GM18907 (cell line): ENCODE data around the gene ATE1.
A peak's percentile ranks its signal among the peaks of the same experiment; 100 is the strongest.

Experiments
- ATAC-seq: cut with Tn5 transposase; IDR thresholded peaks from one replicate; pipeline ENCODE4 v1.9.1; 2021; ENCODE audit warnings: mild to moderate bottlenecking, moderate library complexity; ENCODE audit not compliant: unreplicated experiment

Gene ATE1

GRCh38 chr10:121879476-121879875 lies 48.4 kb downstream of the ATE1 start:
- ATAC-seq = no peak

GRCh38 chr10:121873236-121873635 lies 54.6 kb downstream of the ATE1 start:
- ATAC-seq = no peak

GRCh38 chr10:121870413-121870812 lies 57.4 kb downstream of the ATE1 start:
- ATAC-seq = no peak

- no peak for ATAC-seq
These were observed 62.3 kb downstream of the ATE1 start for GRCh38 chr10:121865554-121865953.

GRCh38 chr10:121864653-121865052 lies 63.2 kb downstream of the ATE1 start:
- no peak for ATAC-seq

- ATAC-seq = no peak
These were observed 63.7 kb downstream of the ATE1 start for GRCh38 chr10:121864168-121864567.

GRCh38 chr10:121862649-121863048 lies 65.2 kb downstream of the ATE1 start:
- ATAC-seq = no peak

GRCh38 chr10:121862042-121862441 lies 65.8 kb downstream of the ATE1 start:
- ATAC-seq = no peak

GRCh38 chr10:121860810-121861209 lies 67.0 kb downstream of the ATE1 start:
- no peak for ATAC-seq

GRCh38 chr10:121854809-121855445 lies 72.9 kb downstream of the ATE1 start:
- ATAC-seq = no peak

- no peak for ATAC-seq
These were observed 73.9 kb downstream of the ATE1 start for GRCh38 chr10:121853950-121854349.

- ATAC-seq = no peak
These were observed 76.0 kb downstream of the ATE1 start for GRCh38 chr10:121851786-121852185.

GRCh38 chr10:121848082-121848481 lies 79.7 kb downstream of the ATE1 start:
- ATAC-seq = no peak

GRCh38 chr10:121846555-121846954 lies 81.3 kb downstream of the ATE1 start:
- ATAC-seq = no peak

GRCh38 chr10:121845044-121845784 lies 82.6 kb downstream of the ATE1 start:
- peak; percentile 86 for ATAC-seq

- ATAC-seq = no peak
These were observed 83.3 kb downstream of the ATE1 start for GRCh38 chr10:121844537-121844936.

- no peak for ATAC-seq
These were observed 84.5 kb downstream of the ATE1 start for GRCh38 chr10:121843379-121843778.

- ATAC-seq = no peak
These were observed 86.0 kb downstream of the ATE1 start for GRCh38 chr10:121841862-121842261.

- no peak for ATAC-seq
These were observed 88.9 kb downstream of the ATE1 start for GRCh38 chr10:121838931-121839330.

- ATAC-seq = no peak
These were observed 89.7 kb downstream of the ATE1 start for GRCh38 chr10:121838149-121838548.

GRCh38 chr10:121836171-121836570 lies 91.7 kb downstream of the ATE1 start:
- no peak for ATAC-seq

GRCh38 chr10:121835376-121835775 lies 92.5 kb downstream of the ATE1 start:
- ATAC-seq = no peak

- no peak for ATAC-seq
These were observed 93.1 kb downstream of the ATE1 start for GRCh38 chr10:121834757-121835156.
